SK-N-MC (cell line): Measurements from ENCODE around the gene POFUT1.

Experiments used
- EZH2 ChIP-seq: fragments of 200-600 bp; sonication (generic); IDR thresholded peaks from one replicate; pipeline ENCODE4 v1.6.1; 2017; ENCODE audit warnings: antibody characterized with exemption
- POLR2AphosphoS5 ChIP-seq: IDR thresholded peaks from 2 replicates; pipeline ENCODE4 v1.6.1; 2012; ENCODE audit warnings: mild to moderate bottlenecking, low read depth, low read length, borderline replicate concordance

GRCh38 chr20:32188376-32189122, 19.1 kb upstream of the POFUT1 start:
- TF ChIP-seq EZH2, result no peak
- TF ChIP-seq POLR2AphosphoS5, result no peak
